HG03575 (cell line): ENCODE data around the gene LLGL2.

Experiments used
- ATAC-seq: cut with Tn5 transposase; IDR thresholded peaks from one replicate; pipeline ENCODE4 v1.9.1; 2021; ENCODE audit not compliant: unreplicated experiment, insufficient number of reproducible peaks, low FRiP score; ENCODE audit errors: extremely low read depth

The LLGL2 gene

GRCh38 chr17:75490953-75491649 lies 34.4 kb upstream of the LLGL2 start:
- ATAC-seq, result no peak

DNA sequence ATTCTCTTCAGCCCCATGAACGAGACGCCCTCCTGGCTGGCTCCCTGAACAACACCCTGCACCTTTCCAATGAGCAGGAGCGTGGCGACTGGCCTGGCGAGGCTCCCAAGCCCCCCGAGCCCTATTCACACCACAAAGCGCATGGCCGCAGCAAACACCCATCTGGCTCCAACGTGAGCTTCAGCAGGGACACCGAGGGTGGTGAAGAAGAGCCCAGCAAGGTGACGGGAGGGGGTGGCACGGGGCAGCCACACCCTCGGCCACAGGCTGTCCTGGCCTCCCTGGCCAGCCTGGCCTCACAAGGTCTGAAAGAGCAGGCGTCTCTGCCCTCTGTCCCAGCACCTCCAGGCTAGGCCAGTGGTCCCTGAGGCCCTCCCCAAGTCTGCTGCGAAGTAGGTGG lies 33.8 kb upstream of the LLGL2 start:
- ATAC-seq, result no peak

DNA sequence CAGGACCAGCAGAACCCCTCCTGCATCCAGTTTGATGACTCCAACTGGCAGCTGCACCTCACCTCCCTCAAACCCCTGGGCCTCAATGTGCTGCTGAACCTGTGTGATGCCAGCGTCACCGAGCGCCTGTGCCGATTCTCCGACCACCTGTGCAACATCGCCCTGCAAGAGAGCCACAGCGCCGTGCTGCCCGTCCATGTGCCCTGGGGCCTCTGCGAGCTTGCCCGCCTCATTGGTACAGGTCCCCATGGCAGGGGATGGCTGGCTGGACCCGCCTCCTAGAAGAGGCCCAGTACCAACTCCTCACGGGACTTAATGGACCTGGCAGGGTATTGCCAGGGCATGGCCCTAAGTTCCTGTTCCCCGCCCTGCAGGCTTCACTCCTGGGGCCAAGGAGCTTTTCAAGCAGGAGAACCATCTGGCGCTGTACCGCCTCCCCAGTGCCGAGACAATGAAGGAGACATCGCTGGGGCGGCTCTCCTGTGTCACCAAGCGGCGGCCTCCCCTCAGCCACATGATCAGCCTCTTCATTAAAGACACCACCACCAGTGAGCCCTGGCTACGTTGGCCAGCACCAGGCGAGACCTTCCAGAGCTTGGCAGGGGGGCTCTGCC lies 32.8 kb upstream of the LLGL2 start:
- ATAC-seq, result no peak

- ATAC-seq, result no peak
These were observed 31.9 kb upstream of the LLGL2 start for GRCh38 chr17:75493476-75494129.

DNA sequence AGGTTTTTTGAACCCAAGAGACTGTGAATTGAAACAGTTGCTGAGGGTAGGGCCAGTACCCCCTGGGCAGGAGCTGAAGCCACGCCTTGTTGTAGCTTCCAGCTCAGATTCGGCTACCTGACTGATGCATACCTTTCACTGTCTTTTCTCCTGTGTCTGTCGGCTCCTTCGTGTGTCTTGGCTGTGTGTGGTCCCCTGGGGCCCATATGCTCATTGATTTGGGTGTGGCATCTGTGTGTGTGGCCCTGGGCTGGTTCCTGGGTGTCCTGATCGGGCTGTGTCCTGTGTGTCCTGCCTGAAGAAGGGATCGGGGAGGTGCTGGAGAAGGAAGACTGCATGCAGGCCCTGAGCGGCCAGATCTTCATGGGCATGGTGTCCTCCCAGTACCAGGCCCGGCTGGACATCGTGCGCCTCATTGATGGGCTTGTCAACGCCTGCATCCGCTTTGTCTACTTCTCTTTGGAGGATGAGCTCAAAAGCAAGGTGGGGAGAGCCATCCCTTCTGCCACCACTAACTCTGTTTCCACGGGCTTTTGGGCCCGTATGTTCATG lies 31.1 kb upstream of the LLGL2 start:
- no peak for ATAC-seq

GRCh38 chr17:75496005-75496404 lies 29.5 kb upstream of the LLGL2 start:
- ATAC-seq, result no peak

DNA sequence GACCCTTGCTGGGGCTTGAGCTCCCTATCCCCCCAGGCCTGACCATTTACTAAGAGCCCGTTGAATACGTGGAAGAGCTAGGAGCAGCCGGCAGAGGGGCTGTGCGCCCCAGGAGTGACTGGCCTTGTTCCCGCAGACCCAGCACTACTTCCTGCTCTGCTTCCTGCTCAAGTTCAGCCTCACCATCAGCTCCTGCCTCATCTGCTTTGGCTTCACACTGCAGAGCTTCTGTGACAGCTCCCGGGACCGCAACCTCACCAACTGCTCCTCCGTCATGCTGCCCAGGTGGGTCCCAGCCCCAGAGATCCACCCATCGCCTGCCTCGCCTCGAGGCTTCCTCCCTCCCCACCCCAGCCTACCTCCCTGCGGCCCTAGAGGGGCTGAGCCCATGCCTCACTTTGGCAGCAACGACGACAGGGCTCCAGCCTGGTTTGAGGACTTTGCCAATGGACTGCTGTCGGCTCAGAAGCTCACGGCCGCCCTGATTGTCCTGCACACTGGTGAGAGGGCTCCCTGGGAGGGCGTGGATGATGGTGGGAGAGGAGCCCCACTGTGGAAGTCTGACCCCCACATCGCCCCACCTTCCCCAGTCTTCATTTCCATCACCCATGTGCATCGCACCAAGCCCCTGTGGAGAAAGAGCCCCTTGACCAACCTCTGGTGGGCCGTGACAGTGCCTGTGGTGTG lies 27.3 kb upstream of the LLGL2 start:
- ATAC-seq, result no peak

DNA sequence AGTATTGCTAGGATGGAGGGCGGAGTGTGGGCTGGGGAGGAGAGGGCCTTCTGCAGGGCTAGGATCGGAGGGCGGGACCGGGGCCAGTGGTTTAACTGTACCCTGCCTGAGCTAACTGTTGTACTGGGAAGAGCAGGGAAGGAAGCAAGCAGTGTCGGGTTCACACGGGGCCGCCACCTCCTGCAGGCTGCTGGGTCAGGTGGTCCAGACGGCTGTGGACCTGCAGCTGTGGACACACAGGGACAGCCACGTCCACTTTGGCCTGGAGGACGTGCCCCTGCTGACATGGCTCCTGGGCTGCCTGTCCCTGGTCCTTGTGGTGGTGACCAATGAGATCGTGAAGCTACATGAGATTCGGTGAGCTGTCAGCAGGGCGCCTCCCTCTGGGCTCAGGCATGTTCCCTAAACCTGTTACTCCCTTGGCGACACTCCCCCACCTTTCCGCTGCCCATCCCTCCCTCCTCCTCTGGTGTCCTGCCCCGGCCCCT lies 26.7 kb upstream of the LLGL2 start:
- ATAC-seq, result no peak

- no peak for ATAC-seq
These were observed 26.0 kb upstream of the LLGL2 start for GRCh38 chr17:75499313-75500022.

DNA sequence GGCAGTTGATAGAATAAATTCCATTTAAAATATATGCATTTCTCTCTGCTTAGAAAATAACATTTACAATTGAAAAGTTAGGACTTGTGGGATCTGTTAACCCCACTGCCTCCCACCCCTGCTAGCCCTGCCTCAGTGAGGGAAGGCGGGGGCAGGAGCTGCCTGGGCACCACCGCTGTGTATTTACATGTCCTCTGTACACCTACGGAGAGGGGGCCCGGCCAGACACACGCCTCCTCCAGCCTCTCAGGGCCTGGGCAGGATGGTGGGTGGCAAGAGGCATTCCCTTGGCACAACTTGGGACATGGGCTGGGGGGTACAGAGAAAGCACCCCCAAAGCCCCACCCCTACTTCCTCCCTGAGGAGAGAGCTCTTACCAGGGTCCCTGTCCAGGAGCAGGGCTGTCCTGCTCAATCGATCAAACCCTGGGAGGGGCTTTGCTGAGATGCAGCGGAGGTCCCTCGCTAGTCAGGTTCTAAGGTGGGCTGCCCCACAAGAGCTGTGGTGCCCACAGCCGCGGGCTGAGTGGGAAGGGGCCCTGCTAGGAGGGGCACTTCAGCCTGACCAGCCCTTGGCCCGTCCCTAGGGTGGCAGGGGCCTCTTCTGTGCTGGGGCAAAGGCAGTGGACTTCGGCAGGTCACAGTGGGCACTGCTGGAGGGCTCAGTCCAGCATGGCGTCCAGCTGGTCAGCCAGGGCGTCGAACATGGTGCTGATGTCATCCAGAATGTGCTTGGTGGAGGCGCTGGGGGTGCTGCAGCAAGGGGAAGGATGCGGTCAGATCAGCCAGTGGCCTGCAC lies 24.9 kb upstream of the LLGL2 start:
- ATAC-seq, result no peak

- no peak for ATAC-seq
These were observed 24.0 kb upstream of the LLGL2 start for GRCh38 chr17:75501378-75502071.

DNA sequence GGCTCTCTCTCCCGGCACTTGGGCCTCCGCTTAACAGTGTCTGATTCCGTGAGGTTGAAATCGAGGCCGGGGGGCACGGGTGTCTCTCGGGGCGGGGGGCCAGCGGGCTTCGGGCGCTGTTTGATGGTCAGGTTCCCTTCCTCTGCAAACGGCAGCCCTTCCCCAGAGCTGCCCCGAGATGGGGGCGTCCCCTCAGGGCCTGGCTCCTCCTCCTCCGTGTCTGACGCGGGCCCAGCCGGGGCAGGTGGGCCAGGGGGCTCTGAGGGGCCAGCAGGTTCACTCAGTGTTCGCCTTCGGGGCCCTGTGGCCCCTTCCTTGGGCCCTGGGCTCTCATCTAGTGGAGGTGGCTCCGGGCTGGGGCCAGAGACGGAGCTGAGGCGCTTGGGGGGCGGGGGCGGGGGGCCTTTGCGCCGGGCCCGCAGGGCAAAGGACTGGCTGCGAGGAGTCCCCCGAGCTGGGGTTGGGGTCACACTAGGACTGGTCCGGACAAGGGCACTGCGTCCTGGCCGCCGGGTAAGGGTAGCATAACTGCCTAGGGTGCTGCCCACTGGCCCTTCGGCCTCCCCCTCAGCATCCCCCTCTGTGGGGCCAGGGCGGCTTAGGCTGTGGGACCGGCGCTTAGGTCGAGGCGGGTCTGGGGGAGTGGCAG lies 23.3 kb upstream of the LLGL2 start:
- no peak for ATAC-seq

GRCh38 chr17:75502721-75503329 lies 22.7 kb upstream of the LLGL2 start:
- no peak for ATAC-seq

- no peak for ATAC-seq
These were observed 22.1 kb upstream of the LLGL2 start for GRCh38 chr17:75503337-75503950.

- no peak for ATAC-seq
These were observed 21.5 kb upstream of the LLGL2 start for GRCh38 chr17:75503976-75504346.

- no peak for ATAC-seq
These were observed 20.9 kb upstream of the LLGL2 start for GRCh38 chr17:75504347-75505151.
